CD4-positive, alpha-beta T cell treated with Interleukin-6 for 4 hours (primary cell): ENCODE results near the gene LRRN4CL.
"Not testable (repeated sequence)": the region's sequence is repeated elsewhere in the genome, so short reads cannot be mapped to it uniquely, and the experiment has no call there.

Experiments used
- DNase-seq: peaks from one replicate; pipeline ENCODE4 v3.0.0-alpha.2; 2020; ENCODE audit warnings: mixed read lengths

The LRRN4CL gene

DNA sequence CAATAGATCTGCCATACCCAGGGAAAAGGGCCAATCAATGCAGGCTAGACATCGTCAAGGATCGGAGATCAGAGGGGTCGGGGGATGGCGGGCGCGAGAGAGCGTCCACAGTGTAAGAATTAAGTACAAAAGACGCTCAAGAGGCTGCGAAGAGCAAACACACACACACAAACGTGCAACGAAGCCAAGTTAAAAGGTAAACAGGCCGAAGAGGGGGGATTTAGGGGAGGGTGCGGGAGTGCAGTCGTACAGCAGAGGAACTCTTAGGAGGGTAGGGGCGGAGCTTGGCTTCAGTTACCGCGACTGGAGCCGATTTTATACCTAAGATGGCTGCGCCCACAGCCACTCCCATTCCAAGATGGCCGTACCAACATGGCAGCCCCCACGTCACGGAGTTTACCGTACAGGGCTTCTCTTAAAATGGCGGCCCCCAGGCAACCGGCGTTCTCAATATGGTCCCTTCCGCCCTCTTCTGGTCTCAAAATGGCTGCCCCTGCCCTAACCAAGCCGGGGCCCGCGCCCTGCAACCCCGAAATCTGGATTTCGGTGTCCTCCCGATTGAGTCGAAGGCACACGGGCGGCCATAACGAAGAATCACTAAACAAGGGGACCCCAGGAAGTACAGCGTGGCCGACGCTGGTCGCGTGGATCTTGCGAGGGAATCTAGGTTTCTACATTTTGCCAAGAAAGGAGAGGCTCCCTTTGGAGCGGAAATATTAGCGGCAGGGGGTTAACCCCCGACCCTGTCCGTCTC is 20.1 kb upstream of the LRRN4CL start:
- DNase-seq, result peak; percentile 98

DNA sequence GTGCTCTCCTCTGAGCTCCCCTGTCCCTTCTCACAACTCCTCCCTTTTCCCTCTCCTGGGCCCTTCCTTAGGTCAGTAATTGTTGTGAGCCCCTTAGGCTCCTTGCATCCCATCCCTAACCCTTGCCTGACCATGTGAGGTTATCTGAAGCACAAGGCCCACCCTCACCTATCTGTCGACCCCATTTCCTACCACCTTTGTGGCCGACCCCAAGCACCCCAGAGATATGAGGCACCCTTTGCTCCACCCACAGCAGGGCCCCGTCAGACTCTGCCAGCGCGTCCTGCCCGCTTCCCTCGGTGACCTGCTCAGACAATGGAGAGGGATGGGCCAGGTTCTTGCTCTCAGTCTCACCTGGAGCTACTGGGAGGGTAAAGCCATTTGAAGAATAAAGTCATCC is 19.5 kb upstream of the LRRN4CL start:
- peak; percentile 72 for DNase-seq

DNA sequence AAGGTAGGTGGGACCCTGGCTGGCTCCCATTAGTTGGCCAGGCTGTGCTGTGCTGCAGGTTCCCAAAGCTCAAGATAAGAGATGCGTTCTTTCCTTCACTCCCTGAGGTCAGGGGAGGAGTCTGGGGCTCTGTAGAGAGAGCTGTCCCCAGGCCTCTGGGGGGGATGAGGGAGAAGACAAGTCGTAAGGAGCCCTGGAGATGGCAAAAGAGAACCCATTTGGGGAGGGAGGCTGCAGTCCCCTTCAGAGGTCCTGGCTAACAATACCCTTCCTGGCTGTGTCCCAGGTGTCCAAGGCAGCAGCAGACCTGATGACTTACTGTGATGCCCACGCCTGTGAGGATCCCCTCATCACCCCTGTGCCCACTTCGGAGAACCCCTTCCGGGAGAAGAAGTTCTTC is 19.1 kb upstream of the LRRN4CL start:
- no peak for DNase-seq

DNA sequence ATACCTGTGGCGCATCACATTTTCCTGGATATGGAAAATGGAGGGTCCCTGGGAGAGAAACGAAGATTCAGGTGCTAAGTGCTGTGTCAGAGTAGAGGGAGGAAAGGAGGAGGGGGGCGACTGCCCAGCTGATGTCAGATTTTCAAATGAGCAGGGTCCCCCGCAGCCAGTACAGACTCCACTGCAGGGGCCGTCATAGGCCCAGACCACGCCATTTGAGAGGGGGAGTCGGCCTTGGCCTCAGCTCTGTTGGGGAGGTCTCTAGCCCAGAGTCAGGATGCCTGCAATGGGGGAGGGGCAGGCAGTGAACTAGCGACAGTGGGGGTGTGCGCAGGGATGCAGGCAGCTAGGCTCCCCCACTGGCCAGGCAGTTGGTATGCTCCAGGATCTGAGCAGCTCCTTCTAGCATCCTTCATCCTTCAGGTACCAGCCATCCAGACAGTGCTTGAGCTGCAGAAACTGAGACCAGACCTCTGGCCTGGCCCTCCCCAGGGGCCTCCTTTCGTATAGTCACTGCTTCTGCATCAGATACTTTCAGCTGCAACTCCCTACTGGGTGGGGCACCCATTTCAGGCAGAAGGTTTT is 18.0 kb upstream of the LRRN4CL start, which contains the start of the genes BSCL2 and GNG3:
TSS of gene BSCL2 (minus strand) at position 148 of the 585 bp plus-strand sequence. CDS start 229 bp downstream, outside the sequence.
TSS of gene GNG3 (plus strand) at position 400 of the 585 bp plus-strand sequence. CDS start 620 bp downstream, outside the sequence.
- no peak for DNase-seq

DNA sequence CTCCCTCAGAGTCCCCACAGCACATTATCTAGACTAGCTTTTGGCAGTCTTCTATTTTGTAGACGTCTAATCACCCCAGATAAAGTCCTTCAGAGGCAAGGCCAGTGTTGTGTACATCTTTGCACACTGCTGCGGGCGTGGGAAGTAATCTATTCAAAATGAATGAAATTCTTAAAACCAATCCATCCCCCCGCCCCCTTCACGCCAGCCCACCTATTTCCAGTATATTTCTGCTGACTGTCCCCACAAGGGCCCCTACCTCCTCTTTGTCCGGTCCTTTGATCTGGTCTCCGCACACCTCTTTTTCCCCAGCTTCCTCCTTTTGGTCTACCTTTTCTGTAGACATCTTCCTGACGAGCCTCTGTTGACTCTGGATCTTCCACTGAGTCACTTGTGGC is 17.5 kb upstream of the LRRN4CL start:
- no peak for DNase-seq

DNA sequence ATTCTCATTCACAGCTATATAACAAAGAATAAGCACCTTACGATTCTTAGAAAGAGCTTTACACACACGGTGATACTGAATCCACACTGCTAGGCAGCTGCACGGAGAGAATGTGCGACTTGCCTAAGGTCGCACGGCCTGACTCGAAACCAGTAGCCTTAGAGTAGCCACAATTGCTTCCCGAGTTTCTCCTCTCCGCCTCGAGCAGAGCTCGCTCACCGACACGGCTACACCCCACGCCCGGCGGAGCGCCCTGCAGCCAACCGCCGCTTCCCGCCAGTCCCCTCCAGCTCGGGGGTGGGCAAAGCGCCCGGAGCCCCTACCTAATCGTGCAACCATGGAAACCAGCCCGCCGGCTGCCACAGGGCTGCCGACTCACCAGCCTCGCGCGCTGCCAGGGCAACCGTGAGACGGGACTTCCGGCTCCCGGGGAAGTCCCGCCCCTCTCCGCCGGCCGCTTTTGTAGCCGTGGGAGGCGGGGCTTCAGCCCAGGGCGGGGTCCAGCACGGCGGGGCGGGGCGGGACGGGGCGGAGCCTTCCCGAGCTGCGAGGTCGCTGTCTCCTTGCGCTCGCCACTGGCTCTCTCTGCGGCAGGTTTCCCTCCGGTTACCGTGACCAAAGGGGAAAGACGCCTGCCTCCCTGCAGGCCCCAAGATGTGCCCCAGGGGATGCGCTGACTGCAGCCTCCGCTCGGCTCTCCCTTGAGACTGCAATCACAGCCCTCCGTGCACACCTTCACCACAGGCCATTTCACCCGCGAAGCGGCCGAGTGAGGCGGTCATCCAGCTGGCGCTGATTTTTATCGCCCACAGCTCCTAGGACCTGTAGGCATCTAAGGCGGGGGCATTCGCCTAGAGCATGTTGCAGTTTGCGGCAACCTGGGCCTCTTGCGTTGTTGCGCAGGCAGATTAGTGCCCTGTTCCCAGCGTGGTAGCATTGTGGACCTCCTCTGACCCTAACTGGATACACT is 16.8 kb upstream of the LRRN4CL start:
- peak; percentile 95 for DNase-seq

DNA sequence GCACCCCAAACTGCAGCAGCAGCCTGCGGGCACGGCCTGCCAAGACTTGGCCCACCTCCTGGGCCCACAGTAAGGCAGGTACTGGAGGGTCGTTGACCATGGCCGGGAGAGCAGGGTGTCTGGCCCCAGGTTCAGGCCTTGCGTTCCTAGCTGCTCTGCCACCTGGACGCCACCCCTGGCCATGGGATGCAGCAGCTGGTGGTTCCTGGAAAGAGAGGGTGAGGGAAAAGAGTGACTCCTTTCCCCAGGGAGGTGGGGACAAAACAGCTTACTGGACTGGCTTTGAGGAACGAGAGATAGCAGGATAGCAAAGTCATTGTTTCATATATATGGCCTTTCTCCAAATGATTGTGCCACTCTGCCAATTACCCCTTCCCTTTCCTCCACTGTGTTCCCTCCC is 16.1 kb upstream of the LRRN4CL start:
- no peak for DNase-seq

DNA sequence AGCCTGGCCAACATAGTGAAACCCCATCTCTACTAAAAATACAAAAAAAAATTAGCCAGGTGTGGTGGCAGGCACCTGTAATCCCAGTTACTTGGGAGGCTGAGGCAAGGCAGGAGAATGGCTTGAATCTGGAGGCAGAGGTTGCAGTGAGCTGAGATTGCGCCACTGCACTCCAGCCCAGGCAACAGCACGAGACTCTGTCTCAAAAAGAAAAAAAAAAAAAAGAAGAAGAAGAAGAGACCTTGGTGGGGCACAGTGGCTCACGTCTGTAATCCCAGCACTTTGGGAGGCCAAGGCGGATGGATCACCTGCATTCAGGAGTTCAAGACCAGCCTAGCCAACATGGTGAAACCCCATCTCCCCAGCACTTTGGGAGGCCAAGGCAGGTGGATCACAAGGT is 14.6 kb upstream of the LRRN4CL start:
- DNase-seq, result not testable (repeated sequence)

DNA sequence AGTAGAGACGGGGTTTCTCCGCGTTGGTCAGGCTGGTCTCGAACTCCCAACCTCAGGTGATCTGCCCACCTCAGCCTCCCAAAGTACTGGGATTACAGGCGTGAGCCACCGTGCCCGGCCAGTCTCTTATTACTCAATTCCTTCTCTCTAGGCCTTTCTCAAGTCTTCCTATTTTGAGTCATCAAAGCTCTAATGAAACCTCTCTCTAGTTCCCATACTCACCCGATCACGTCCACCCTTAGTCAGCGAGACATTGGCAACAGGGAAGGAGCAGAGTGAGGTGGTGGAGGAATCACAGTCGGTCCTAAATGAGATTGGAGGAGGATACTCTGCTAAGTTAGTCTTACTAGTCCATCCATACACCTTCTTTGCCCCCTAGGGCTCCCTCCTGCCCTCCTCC is 12.9 kb upstream of the LRRN4CL start:
- no peak for DNase-seq

DNA sequence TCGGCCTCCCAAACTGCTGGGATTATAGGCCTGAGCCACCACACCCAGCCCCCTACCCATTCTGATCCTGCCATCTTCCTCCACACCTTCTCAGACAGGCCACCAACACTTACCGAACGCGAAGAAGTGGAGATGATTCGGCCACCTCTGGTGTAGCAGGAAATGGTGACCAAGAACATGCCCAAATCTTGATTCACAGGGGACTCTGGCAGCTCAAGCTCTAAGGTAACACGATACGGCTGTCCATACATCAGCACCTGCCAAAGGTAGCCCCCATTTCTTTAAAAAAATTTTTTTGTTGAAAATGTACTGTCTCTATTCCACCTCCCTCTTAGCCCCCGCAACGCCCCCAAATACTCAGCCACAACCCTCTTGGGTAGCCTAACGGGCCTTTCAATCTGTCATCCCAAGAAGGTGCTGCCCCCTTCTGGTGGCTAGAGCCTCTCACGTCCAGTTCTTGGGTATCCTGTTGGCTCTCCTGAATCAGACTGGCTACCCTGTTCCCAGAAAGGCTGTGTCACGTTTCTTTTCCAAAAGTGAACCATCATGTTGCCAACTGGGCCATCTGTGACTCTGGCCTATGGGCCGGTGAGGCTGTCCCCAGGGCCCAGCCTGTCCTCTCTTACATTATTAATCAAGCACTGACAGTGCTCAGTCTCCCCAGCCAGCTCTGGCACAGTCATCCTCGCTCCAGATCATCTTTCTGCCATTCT is 5.3 kb upstream of the LRRN4CL start:
- peak; percentile 88 for DNase-seq

DNA sequence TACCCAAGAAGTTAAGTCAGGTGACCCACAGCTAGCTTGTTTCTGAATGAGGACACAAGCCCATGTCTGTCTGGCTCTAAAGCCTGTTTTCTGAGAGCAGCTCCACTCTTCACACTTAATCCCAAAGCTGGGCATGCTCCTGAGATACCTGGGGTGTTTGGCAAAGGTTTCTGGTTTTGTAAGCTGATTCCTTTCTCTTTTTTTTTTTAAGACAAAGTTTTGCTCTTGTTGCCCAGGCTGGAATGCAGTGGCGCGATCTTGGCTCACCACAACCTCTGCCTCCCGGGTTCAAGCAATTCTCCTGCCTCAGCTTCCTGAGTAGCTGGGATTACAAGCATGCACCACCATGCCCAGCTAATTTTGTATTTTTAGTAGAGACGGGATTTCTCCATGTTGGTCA is 4.3 kb upstream of the LRRN4CL start:
- DNase-seq, result not testable (repeated sequence)

DNA sequence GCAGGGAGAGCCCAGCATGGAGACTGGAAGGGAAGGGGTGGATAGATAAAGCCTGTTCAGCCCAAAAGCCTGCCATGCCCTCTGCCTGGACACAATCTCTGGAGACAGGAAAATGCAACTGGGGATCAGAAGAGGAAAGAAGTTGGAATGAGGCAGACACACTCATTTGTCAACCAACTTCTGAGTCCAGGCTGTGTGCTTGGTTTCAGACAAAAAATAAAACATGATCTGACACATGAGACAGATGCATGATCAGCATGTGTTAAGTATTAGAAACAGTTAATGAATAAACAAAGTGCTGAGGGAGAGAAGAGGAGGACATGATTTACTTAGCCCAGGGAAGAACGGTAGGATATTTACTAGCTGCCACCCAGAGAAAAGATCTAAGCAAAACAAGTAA is 839 bp downstream of the LRRN4CL start:
- no peak for DNase-seq

DNA sequence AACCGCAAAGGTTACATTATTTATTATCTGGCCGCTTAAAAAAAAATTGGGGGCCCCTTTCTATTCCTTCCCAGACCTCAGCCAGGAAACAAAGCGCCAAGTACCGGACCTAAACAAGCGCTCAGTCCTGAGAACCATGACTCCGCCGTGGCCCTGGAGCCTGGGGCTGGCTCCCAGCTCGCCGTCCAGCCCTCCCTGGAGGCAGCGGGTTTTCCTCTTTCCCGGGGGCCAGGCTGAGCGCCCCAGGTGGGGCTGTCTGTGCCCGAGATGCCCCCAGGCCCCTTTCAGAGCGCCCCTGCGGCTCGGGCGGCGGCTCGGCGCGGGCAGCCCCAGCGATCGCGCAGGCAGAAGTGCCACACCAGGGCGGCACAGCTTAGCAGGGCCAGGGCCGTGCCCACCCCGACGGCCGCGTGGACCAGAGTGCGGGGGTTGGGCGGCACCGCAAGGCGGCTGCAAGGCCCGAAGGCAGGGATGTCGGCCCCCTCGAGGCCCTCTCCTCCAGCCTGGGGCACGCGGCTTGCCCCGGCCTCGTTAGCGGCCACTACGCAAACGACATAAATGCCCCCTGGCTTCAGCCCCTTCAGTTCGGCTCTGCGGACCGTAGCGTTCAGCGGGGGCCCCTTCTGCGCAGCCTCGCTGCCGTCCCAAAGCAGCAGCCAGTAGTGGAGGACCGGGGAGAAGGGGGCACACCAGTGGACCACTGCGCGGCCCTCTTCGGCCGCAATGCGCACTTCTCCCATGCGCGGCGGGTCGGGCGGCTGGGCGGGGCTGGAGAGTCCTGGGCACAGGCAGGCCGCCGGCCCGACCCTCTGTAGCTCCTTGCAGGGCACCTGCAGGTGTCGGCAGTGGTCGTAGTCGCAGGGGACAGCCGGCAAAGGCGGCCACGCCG is 1.6 kb downstream of the LRRN4CL start:
- DNase-seq, result no peak

DNA sequence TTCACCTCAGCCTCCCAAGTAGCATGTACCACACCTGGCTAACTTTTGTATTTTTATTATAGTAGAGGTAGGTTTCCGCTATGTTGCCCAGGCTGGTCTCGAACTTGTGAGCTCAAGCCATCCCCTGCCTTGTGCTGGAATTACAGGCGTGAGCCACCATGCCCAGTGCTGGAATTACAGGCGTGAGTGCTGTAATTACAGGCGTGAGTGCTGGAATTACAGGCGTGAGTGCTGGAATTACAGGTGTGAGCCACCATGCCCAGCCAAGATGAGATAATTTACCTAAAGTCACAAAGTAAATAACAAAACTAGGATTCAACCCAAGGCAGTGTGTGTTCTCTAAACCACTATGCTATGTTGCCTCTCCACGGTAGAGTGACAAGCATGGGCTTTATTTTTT is 6.8 kb downstream of the LRRN4CL start:
- no peak for DNase-seq

DNA sequence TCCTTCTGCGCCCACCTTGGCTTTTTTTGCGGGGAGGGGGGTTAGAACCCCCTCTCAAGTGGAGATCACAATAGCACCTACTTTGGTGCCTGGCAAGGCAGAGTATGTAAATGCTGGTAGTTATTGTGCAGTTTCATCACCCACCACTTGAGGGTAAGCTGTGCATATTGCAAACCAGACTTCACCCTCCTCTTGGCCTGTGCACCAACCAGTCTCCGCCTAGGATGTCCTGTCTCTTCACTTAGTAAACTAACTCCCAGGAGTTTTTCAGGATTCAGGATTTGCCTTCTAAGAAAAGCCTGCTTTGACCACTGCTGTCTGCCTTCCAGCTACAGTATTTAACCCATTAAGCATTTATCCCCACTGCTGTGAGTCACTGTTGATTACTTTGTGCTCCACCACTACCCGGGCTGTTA is 8.5 kb downstream of the LRRN4CL start:
- peak; percentile 47 for DNase-seq

DNA sequence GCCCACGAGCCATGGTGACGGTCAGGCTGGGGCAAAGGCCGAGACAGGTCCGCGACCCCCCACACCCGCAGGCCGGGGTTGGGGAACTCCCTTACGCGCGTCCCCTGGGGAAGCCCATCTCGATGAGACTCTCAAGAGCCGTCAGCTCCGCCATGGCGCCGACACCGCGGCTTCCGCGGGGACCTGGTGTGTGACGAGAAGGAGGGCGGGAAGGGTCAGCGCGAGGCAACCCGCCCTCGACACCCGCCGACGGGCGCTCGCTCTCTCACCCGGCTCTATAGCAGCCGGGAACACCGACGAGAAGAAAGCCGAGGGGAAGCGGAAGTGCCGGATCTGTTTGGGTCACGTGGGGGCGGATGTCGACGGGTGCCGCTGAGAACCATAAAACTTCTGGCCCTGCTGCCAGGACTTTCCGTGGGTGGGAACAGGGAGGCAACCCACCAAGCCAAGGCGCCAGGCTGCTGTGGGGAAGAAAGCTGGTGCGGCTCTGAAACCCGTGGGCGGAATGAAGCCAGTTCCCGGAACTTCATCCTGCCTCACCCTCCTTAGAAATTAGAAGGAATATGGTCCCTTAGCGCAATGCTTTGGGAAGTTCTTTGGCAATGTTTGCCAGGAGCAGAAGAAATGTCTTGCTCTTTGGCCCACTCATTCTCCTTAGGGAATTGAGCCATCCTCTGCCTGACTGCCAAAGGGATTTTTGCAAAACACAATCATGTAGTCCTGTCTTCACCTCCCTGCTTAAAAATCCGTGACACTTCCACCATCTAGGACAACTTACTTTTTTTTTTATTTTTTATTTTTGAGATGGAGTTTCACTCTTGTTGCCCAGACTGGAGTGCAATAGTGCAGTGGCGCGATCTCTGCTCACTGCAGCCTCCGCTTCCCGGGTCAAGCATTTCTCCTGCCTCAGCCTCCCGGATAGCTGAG is 10.3 kb downstream of the LRRN4CL start, which contains the start of gene UBXN1:
TSS of gene UBXN1 (minus strand) at position 304 of the 927 bp plus-strand sequence. CDS start at position 154, 150 bp downstream.
- peak; percentile 85 for DNase-seq

DNA sequence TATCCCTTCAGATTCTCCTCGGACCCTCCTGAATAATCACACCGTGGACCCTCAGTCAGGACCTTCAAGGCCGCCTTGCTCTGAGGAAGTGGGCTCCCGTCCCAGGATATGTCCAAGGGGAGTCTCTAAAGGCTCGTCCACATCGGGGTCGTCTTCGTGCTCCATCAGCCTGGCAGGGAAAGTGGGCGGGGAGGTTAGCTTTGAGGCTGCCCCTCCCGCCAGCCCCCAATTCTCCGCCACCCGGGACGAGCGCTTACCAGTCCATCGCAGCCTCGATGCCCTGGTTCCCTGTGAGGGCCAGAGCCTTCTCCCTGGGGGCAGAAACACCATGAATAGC is 10.9 kb downstream of the LRRN4CL start:
- no peak for DNase-seq

DNA sequence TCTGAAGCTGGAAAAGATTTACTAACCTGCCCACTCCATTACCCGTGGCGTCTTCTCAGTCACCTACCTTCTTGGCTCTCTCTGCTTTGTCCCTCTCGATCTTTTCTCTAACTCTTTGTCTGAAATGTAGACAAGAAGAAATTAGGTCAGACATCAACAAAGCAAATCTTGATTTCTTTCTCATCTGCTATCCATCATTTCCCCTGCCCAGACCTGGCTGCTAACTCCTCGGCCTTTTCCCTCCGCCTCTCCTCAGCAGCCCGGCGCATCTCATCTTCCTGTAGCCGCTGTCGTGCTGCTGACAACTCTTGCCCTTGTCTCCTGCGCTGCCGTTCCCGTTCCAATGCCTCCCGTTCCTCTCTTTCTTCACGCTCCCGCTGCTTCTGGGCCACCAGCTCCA is 11.6 kb downstream of the LRRN4CL start:
- DNase-seq, result no peak

DNA sequence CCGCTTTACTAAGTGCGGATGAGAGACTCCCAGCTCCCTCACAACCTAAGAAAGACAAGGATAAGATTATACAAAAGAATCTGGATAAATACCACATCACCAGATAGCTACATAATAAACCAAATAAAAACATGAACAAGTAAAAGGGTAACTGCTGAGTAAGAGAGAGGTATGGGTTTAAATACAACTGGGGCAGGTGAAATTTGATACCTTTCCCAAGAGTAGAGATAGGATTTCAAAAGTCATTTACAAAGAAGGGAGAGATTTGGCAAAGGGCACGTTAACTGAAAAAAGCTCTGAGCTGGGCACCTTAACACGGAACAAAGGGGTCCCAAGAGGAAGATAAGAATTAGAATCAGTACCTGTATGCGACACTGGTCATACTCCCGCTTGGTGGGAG is 12.2 kb downstream of the LRRN4CL start:
- DNase-seq, result no peak

DNA sequence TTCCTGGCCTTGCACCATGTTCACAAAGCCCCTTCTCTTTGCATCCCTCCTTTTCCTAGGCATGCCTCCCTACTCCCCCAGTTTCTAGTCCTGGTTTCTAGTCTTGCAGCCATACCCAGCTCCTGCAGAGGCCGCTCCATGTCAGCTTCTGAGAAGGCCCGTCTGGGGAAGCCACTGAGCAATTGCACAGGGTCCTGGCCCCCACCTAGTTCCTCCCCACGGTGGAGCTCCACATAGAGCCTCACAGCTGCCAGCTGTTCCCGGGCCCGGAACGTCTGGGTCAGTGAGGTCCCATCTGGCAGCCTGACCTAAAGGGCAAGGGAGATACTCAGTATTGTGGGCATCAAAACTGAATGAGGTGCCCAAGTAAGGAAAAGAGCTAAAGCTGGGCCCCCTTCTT is 12.6 kb downstream of the LRRN4CL start:
- DNase-seq, result no peak
